Suprapubic skin (tissue), 4 donors: ENCODE results near the gene ST7L.

Experiments used
- CTCF ChIP-seq, 2 donors: fragments of 200-600 bp in 1 of 2; fragments of 450-650 bp in 1 of 2; sonication (generic) in 1 of 2; IDR thresholded peaks; one replicate each; pipeline ENCODE4 v1.5.1; 2016 to 2019; ENCODE audit warnings: antibody characterized with exemption in 2 of 2, mild to moderate bottlenecking in 1 of 2, moderate library complexity in 1 of 2
- EP300 ChIP-seq: sonication (generic); formaldehyde crosslinking; IDR thresholded peaks from one replicate; pipeline ENCODE4 v1.6.1; 2017; ENCODE audit warnings: antibody characterized with exemption
- POLR2A ChIP-seq, 2 donors: fragments of 450-650 bp; IDR thresholded peaks; one replicate each; pipeline ENCODE4 v1.6.1; 2017; ENCODE audit warnings: antibody characterized with exemption in 2 of 2, mild to moderate bottlenecking in 2 of 2, moderate library complexity in 2 of 2
- POLR2AphosphoS5 ChIP-seq, 3 donors: sonication (generic); formaldehyde crosslinking; IDR thresholded peaks; one replicate each; pipeline ENCODE4 v1.6.1; 2017; ENCODE audit warnings: antibody characterized with exemption in 3 of 3

- TF ChIP-seq CTCF (IDR thresholded peaks at IDR 0.05) (no peak), EP300 (no peak), POLR2A (IDR thresholded peaks at IDR 0.05) (no peak), POLR2AphosphoS5 (IDR thresholded peaks at IDR 0.05) (no peak)
Observed at GRCh38 chr1:112581586-112582192, 37.3 kb downstream of the ST7L start.
